ENCODE results near the gene ATP8B3. TPM values are rescaled to one million over a fixed set of nuclear protein-coding genes. Genes with fewer than 3 reads are reported as not detected.

ATP8B3 gene
- total RNA-seq, 4 donors from 2014 or later, result 0.30 to 1.2 (median 0.66) TPM

DNA sequence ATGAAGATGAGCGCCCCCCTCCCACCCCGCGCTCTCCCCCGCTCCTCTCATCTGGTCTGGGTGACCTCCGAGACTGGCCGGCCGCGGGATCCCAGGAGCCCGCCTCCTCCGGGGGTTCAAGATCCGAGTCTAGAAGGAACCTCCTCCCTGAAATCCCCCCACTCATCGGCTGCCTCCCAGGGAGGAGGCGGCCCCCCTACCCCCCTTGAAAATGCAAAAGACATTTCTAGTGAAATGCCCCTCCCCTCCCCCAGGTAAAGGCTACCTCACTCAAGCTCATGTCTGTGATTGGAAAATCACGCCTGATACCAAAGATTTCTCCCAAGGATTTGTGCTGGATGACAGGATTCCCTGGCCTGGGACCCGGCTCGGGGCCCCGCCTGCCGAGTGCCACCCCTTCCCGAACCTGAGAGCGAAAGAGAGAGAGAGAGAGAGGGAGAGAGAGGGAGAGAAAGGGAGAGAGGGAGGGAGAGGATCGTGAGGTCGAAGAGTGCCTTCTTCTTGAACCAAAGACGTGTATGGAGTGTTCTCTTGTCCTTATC is 35.4 kb downstream of the ATP8B3 start:
- DNase-seq (ENCODE audit: low spot score in 2 of 2), result no peak
- WGBS, 2 donors, result 10 to 14% methylated on average over 22 to 23 of the region's 23 CpGs
- TF ChIP-seq, protein P1, sequence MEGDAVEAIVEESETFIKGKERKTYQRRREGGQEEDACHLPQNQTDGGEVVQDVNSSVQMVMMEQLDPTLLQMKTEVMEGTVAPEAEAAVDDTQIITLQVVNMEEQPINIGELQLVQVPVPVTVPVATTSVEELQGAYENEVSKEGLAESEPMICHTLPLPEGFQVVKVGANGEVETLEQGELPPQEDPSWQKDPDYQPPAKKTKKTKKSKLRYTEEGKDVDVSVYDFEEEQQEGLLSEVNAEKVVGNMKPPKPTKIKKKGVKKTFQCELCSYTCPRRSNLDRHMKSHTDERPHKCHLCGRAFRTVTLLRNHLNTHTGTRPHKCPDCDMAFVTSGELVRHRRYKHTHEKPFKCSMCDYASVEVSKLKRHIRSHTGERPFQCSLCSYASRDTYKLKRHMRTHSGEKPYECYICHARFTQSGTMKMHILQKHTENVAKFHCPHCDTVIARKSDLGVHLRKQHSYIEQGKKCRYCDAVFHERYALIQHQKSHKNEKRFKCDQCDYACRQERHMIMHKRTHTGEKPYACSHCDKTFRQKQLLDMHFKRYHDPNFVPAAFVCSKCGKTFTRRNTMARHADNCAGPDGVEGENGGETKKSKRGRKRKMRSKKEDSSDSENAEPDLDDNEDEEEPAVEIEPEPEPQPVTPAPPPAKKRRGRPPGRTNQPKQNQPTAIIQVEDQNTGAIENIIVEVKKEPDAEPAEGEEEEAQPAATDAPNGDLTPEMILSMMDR (IDR thresholded peaks at IDR 0.05), result no peak
- no peak for TF ChIP-seq POLR2A (IDR thresholded peaks at IDR 0.05)
- intact Hi-C loops (cut with DNase I; ENCODE audit: low total_unique reads), result no loop called here
- H3K4me3 ChIP-seq (ENCODE audit: low read depth, poor library complexity, severe bottlenecking), result no peak overlapping the region

DNA sequence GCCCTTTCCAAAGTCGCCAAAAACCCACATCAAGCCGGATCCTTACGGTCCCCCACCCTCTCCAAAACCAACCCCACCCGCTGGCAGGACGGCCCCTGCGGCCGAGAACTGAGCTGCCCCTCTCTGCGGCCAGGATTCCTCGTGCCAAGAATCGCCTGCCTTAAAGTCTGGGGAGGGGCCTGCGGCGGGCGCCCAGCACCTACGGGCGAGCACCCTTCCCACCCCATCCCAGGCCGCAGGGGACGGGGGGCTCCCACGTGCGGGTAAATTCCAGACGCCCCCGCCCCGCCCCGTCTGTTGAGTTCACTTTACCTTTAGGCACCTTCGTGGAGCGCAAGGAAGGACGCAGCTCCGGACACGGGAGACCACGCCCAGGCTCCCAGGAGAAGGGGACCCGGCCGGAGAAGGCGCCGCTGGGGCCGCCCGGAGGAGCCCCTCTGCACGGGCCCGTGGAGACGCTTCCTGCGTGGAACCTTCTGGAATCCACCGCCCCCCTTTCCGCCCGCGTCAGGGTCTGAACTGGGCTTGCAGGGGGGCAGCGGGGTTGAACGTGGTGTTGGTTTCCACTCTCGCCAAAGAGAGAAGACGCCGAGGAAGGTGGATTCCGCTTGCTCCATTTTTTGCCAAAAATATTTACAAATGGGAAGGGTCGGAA is 36.0 kb downstream of the ATP8B3 start:
- TF ChIP-seq, protein P1 (IDR thresholded peaks at IDR 0.05), result no peak
- TF ChIP-seq POLR2A (IDR thresholded peaks at IDR 0.05), result no peak
- intact Hi-C loops (cut with DNase I; ENCODE audit: low total_unique reads), result no loop called here
- no peak overlapping the region for H3K4me3 ChIP-seq (ENCODE audit: low read depth, poor library complexity, severe bottlenecking)
- 2 to 4% methylated on average over 42 to 43 of the region's 50 CpGs for WGBS, 2 donors
- no peak for DNase-seq (ENCODE audit: low spot score in 2 of 2)

DNA sequence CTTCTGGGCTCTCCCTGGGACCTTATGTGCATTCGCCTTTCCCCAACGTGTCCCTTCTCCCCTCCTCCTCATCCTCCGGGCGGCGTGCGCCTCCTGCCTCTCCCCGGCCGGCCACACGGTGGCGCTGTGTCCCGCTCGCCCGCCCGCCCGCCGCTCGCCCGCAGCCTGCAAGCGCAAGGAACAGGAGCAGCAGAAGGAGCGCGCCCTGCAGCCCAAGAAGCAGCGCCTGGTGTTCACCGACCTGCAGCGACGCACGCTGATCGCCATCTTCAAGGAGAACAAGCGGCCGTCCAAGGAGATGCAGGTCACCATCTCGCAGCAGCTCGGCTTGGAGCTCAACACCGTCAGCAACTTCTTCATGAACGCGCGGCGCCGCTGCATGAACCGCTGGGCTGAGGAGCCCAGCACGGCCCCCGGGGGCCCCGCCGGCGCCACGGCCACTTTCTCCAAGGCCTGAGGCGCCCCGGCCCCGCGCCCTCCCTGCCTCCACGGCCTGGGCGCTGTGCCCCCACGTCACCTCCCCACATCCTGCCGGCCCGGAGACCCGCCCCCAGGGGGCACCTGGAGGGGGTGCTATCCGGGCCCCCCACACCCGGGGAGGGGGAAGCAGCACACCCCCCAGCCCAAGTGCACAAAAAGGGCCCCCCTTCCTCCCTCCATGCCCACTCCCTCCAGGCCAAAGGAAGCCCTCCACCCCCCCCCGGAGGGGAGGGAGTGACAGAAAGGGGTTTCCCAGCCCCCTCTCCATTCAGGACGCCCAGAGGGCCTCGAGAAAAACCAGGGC is 36.9 kb downstream of the ATP8B3 start:
- intact Hi-C loops (cut with DNase I; ENCODE audit: low total_unique reads), result no loop called here
- no peak for DNase-seq (ENCODE audit: low spot score in 2 of 2)
- WGBS, 2 donors, result 16 to 18% methylated on average over 20 to 45 of the region's 59 CpGs
- no peak overlapping the region for H3K4me3 ChIP-seq (ENCODE audit: low read depth, poor library complexity, severe bottlenecking)
- TF ChIP-seq, protein P1 (IDR thresholded peaks at IDR 0.05), result no peak
- no peak for TF ChIP-seq POLR2A (IDR thresholded peaks at IDR 0.05)

DNA sequence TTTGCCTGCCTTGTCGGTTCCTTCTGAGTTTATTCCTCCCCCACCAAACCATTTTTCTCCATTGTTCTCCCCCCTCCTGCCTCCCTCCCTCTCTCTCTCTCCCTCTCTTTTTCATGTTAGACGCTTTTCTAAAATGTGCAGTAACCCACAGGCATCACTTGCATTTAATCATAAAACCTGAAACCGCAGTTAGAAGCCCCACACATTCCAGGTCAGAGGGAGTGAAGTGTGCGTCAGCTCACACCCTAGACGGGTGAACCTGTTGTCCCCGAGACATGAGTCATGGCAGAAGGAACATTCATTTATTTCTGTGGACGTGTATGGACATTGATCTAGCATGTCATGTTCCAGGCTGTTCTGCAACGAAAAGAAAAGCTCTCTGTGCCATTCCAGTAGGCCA is 38.9 kb downstream of the ATP8B3 start:
- TF ChIP-seq, protein P1 (IDR thresholded peaks at IDR 0.05), result no peak
- no peak for TF ChIP-seq POLR2A (IDR thresholded peaks at IDR 0.05)
- WGBS, 2 donors, result 21 to 27% methylated on average over 8 of the region's 8 CpGs
- DNase-seq (ENCODE audit: low spot score in 2 of 2), result no peak
- intact Hi-C loops (cut with DNase I; ENCODE audit: low total_unique reads), result no loop called here
- H3K4me3 ChIP-seq (ENCODE audit: low read depth, poor library complexity, severe bottlenecking), result no peak overlapping the region

DNA sequence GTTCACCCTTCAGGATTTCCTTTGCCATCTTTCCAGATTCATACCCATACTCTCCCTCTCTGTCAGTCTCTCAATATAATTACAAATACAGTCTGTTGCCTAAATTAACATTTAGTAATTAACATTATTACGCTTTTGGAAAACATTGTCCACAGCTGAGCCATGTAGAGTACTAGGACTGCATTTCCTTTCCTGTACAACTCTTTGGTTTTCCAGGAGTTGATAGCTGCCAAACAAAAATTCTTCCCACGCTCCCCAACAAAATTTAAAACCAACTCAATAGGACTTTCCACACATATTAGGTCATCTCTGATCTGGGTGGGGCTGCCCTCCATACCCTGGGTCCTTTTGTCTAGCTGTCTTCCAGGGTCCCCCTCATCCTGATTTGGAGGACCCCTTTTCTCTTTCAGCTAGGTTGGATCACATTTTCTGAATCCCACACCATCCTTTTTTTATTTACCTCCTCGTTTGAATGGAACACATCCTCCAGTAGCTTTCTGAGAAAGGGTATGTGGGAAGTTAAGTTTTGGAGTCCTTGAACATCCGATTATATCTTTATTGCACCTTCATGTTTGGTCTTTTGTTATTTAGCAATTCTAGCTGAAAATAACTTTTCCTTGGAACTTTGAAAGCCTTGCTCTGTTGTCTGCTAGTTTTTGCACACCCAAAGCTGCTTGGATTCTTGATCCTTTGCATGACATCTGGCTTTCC is 41.1 kb downstream of the ATP8B3 start:
- intact Hi-C loops (cut with DNase I; ENCODE audit: low total_unique reads), result no loop called here
- H3K4me3 ChIP-seq (ENCODE audit: low read depth, poor library complexity, severe bottlenecking), result no peak overlapping the region
- 86 to 89% methylated on average over 4 of the region's 4 CpGs for WGBS, 2 donors
- no peak for DNase-seq (ENCODE audit: low spot score in 2 of 2)
- TF ChIP-seq POLR2A (IDR thresholded peaks at IDR 0.05), result no peak
- TF ChIP-seq, protein P1 (IDR thresholded peaks at IDR 0.05), result no peak
